SK-N-SH (cell line): ENCODE results near the gene ERICH6. TPM values are rescaled to one million over a fixed set of nuclear protein-coding genes. Genes with fewer than 3 reads are reported as not detected.

ENCODE experiments used
- CTCF ChIA-PET: fragments of 300-600, 350-600 bp; formaldehyde crosslinking; extraction: SDS; loops from one replicate; lab custom pipeline; 2021; lab: Yijun Ruan, JAX
- POLR2A ChIA-PET: fragments of 350-600 bp; sonication (Branson Sonifier 250); formaldehyde crosslinking; extraction: SDS; loops from one replicate; lab custom pipeline; 2020; ENCODE audit warnings: antibody characterized with exemption, inconsistent platforms; lab: Yijun Ruan, JAX
- DNase-seq: peaks from one replicate; pipeline ENCODE4 v3.0.0; 2012
- H2AFZ ChIP-seq: fragments of 200-600 bp; sonication (generic); 2 replicates; pipeline ENCODE4 v1.8.1; 2016; ENCODE audit warnings: antibody characterized with exemption, mild to moderate bottlenecking, low read depth
- H3F3A ChIP-seq: fragments of 200-600 bp; sonication (generic); replicated peaks from 2 replicates; pipeline ENCODE3; 2016; ENCODE audit warnings: antibody characterized with exemption, mild to moderate bottlenecking; ENCODE audit not compliant: insufficient read depth
- H3K27ac ChIP-seq, 2 experiments: fragments of 200-500 bp in 1 of 2; fragments of 200-600 bp in 1 of 2; sonication (Bioruptor generic) in 1 of 2; sonication (generic), shearing (Covaris generic) in 1 of 2; 2 replicates each; pipeline versions ENCODE4 v1.5.1 to v1.6.1; 2014 to 2016; ENCODE audit warnings: low read depth in 2 of 2, inconsistent platforms in 1 of 2, low read length in 1 of 2, mild to moderate bottlenecking in 1 of 2, mixed read lengths in 1 of 2
- H3K27me3 ChIP-seq: fragments of 200-600 bp; sonication (generic), shearing (Covaris generic); 2 replicates; pipeline ENCODE4 v1.6.1; 2016; ENCODE audit warnings: mixed run types; ENCODE audit not compliant: insufficient read depth
- H3K36me3 ChIP-seq, 2 experiments: fragments of 200-500 bp in 1 of 2; fragments of 200-600 bp in 1 of 2; sonication (Bioruptor generic) in 1 of 2; sonication (generic) in 1 of 2; replicated peaks in 1 of 2; 2 replicates each; pipeline versions ENCODE3 to v1.5.1; 2014 to 2016; ENCODE audit warnings: low read length in 1 of 2, mild to moderate bottlenecking in 1 of 2; ENCODE audit not compliant: insufficient read depth in 2 of 2, control insufficient read depth in 1 of 2
- H3K4me1 ChIP-seq, 2 experiments: fragments of 200-500 bp in 1 of 2; fragments of 200-600 bp in 1 of 2; sonication (Bioruptor generic) in 1 of 2; sonication (generic), shearing (Covaris generic) in 1 of 2; 2 replicates each; pipeline versions ENCODE4 v1.5.1 to v1.6.1; 2014 to 2016; ENCODE audit warnings: low read depth in 1 of 2, low read length in 1 of 2, mixed run types in 1 of 2; ENCODE audit not compliant: insufficient read depth in 2 of 2, control insufficient read depth in 1 of 2
- H3K4me2 ChIP-seq: fragments of 200-600 bp; sonication (generic), shearing (Covaris generic); 2 replicates; pipeline ENCODE4 v1.6.1; 2017; ENCODE audit warnings: mixed run types
- H3K4me3 ChIP-seq, 2 experiments: fragments of 200-500 bp in 1 of 2; fragments of 200-600 bp in 1 of 2; sonication (Bioruptor generic) in 1 of 2; sonication (generic), shearing (Covaris generic) in 1 of 2; 2 replicates each; pipeline versions ENCODE4 v1.5.1 to v1.8.1; 2014 to 2016; ENCODE audit warnings: low read depth in 2 of 2, inconsistent platforms in 1 of 2, low read length in 1 of 2, mild to moderate bottlenecking in 1 of 2, mixed read lengths in 1 of 2, moderate library complexity in 1 of 2
- H3K79me2 ChIP-seq: fragments of 200-600 bp; sonication (generic); 2 replicates; pipeline ENCODE4 v1.8.1; 2017; ENCODE audit warnings: mild to moderate bottlenecking; ENCODE audit not compliant: insufficient read depth
- H3K9ac ChIP-seq: fragments of 200-600 bp; sonication (generic); 2 replicates; pipeline ENCODE4 v1.6.1; 2017; ENCODE audit warnings: mixed run types
- H3K9me2 ChIP-seq: fragments of 200-600 bp; sonication (generic); 2 replicates; pipeline ENCODE4 v1.6.1; 2017; ENCODE audit warnings: mixed run types
- H3K9me3 ChIP-seq: fragments of 200-600 bp; sonication (generic); 2 replicates; pipeline ENCODE4 v1.6.1; 2017; ENCODE audit warnings: mixed run types, mild to moderate bottlenecking, moderate library complexity
- H4K20me1 ChIP-seq: fragments of 200-600 bp; sonication (generic); 2 replicates; pipeline ENCODE4 v1.6.1; 2017; ENCODE audit warnings: mild to moderate bottlenecking, mixed run types; ENCODE audit not compliant: insufficient read depth
- ELF1 ChIP-seq: IDR thresholded peaks from 2 replicates; pipeline ENCODE4 v1.4.0; 2012
- EZH2phosphoT487 ChIP-seq: fragments of 200-600 bp; sonication (generic); IDR thresholded peaks from 2 replicates; pipeline ENCODE4 v1.6.1; 2017; ENCODE audit warnings: low read depth, mixed run types, mild to moderate bottlenecking, antibody characterized with exemption, moderate library complexity, borderline replicate concordance
- FOSL2 ChIP-seq: IDR thresholded peaks from 2 replicates; pipeline ENCODE4 v1.4.0; 2012; ENCODE audit warnings: low read depth, mild to moderate bottlenecking, moderate library complexity, borderline replicate concordance
- FOXM1 ChIP-seq: IDR thresholded peaks from 2 replicates; pipeline ENCODE4 v1.4.0; 2012; ENCODE audit warnings: low read depth, mild to moderate bottlenecking
- GATA2 ChIP-seq: sonication (generic); formaldehyde crosslinking; IDR thresholded peaks from 2 replicates; pipeline ENCODE4 v1.5.0; 2020; ENCODE audit warnings: mild to moderate bottlenecking, missing genetic modification reagents
- MEF2A ChIP-seq: IDR thresholded peaks from 2 replicates; pipeline ENCODE4 v1.4.0; 2012; ENCODE audit warnings: low read depth, borderline replicate concordance
- NFIC ChIP-seq: IDR thresholded peaks from 2 replicates; pipeline ENCODE4 v1.4.0; 2012; ENCODE audit warnings: borderline replicate concordance
- POLR2AphosphoS5 ChIP-seq: IDR thresholded peaks from 2 replicates; pipeline ENCODE4 v1.6.1; 2012; ENCODE audit warnings: low read depth, low read length
- RCOR1 ChIP-seq: fragments of 150-350 bp; IDR thresholded peaks from 2 replicates; pipeline ENCODE4 v1.6.1; 2017; ENCODE audit warnings: antibody characterized with exemption, low read length
- SIN3A ChIP-seq: IDR thresholded peaks from 2 replicates; pipeline ENCODE4 v1.6.1; 2012; ENCODE audit warnings: low read depth, mild to moderate bottlenecking, low read length, moderate library complexity, borderline replicate concordance
- TAF1 ChIP-seq: IDR thresholded peaks from 2 replicates; pipeline ENCODE4 v1.6.1; 2012; ENCODE audit warnings: low read depth, mild to moderate bottlenecking, low read length, moderate library complexity, borderline replicate concordance
- TEAD4 ChIP-seq: IDR thresholded peaks from 2 replicates; pipeline ENCODE4 v1.4.0; 2012; ENCODE audit warnings: mild to moderate bottlenecking, borderline replicate concordance; ENCODE audit not compliant: insufficient read depth
- ZBTB33 ChIP-seq: IDR thresholded peaks from 2 replicates; pipeline ENCODE4 v1.4.0; 2012; ENCODE audit warnings: low read depth, borderline replicate concordance
- WGBS: methylation state at CpG from one replicate; pipeline ENCODE4 v1.1.6; 2017; ENCODE audit warnings: low lambda C conversion rate; 5-methylcytosine and 5-hydroxymethylcytosine counted together
- polyA plus RNA-seq, 3 experiments: library from polyadenylated mRNA; depleted of rRNA; stranded (reverse); fragments of >200 nt; gene quantifications; 2 replicates each; pipeline ENCODE4 v1.2.3, GENCODE V29; 2012
- TF ChIP-seq, protein P1 (sequence below): IDR thresholded peaks from 2 replicates; pipeline ENCODE4 v1.4.0; 2012; ENCODE audit warnings: low read depth, borderline replicate concordance
- TF ChIP-seq, protein P2 (sequence below): IDR thresholded peaks from 2 replicates; pipeline ENCODE4 v1.6.1; 2012; ENCODE audit warnings: mild to moderate bottlenecking, low read depth, low read length, moderate library complexity

ERICH6 gene
- polyA plus RNA-seq, 1 of the 3 experiments (the other 2 are of a cell fraction): 0.08 TPM

DNA sequence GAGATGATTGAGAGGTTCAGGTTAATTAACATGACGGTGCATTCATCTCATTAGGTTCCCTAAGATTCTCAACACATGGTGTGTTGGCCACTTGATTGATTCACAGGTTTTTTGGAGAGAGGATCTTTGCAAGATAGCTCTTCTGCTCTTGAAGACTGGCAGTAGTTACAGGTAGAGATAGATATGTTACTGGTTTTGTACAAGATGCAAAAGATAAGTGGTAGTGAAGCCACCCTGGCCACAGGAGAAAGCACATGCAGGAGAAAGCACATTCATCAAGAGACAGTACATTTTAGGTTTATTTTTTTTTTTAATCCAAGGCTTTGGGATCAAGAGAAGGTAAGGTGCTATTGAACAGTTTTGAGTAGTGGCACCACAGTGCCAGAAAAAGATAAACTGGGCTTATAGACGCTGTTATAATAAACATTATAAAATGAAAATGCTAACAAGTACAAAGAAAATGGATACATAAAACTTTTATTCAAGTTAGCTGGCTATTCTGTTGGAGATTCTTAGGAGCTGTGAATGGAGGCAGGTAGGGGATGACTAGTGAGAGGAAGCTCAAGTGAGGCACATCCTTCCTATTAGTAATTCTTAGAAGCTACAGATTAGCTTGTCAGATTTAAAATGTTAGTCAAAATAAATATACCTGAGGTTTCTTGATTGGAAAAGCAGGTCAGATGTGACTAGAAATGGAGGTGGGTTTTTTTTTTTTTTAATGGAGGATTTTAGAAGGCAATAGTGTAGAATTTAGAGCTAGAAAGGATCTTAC, 89.8 kb downstream of the ERICH6 start:
- ChIA-PET POLR2A (no interaction called here), CTCF (interaction anchor here (0.9 to 1.0 kb wide), 2 partner anchors 17 to 21 kb away, joined by 3 read pairs; no protein-coding TSS in a partner anchor)
- WGBS: 98% methylated on average over 2 of the region's 2 CpGs
- H3K9me3 ChIP-seq: no peaks in the 10 kb centered on the region
- no peak overlapping the region for H3K4me2 ChIP-seq
- no peak overlapping the region for H3K27ac ChIP-seq
- no peaks in the 10 kb centered on the region for H3K9me2 ChIP-seq
- no peak overlapping the region for H2AFZ ChIP-seq
- H3K36me3 ChIP-seq: peaks cover 2 to 22% of the 10 kb centered on the region in 2 experiments
- H4K20me1 ChIP-seq: peaks cover 19% of the 10 kb centered on the region; the same call in 1 of the 2 replicates
- no peak overlapping the region for H3K9ac ChIP-seq
- peaks cover 83% of the 10 kb centered on the region for H3K79me2 ChIP-seq
- no peak overlapping the region for H3K4me3 ChIP-seq
- TF ChIP-seq GATA2: no peak
- no peak for TF ChIP-seq ZBTB33
- no peak for TF ChIP-seq TEAD4
- TF ChIP-seq, protein P1, sequence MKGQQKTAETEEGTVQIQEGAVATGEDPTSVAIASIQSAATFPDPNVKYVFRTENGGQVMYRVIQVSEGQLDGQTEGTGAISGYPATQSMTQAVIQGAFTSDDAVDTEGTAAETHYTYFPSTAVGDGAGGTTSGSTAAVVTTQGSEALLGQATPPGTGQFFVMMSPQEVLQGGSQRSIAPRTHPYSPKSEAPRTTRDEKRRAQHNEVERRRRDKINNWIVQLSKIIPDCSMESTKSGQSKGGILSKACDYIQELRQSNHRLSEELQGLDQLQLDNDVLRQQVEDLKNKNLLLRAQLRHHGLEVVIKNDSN: no peak
- TF ChIP-seq MEF2A: no peak
- peaks cover 0 to 11% of the 10 kb centered on the region in 2 experiments; a peak in 2 of 4 replicates for H3K4me1 ChIP-seq
- no peaks in the 10 kb centered on the region for H3K27me3 ChIP-seq
- peaks cover 6% of the 10 kb centered on the region for H3F3A ChIP-seq
- no peak for DNase-seq

DNA sequence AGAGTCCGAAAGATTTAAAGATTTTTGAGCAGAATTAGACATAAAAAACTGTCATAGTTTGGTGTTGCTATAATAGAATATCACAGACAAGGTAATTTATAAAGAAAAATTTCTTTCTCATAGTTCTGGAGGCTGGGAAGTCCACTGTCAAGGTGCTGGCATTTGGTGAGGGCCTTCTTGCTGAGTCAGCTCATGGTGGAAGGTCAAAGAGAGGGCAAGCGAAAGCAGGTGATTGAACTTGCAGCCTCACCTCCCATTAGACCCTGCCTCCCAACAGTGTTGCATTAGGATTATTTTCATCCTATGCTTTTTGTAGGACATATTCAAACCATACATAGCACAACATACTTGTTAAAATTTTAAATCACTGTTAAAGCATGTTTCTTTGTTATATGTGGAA, 90.7 kb downstream of the ERICH6 start:
- Histone ChIP-seq H3K36me3 (peaks cover 2 to 22% of the 10 kb centered on the region in 2 experiments), H3K4me2 (no peak overlapping the region), H3F3A (peaks cover 6% of the 10 kb centered on the region), H3K79me2 (peaks cover 83% of the 10 kb centered on the region), H3K9ac (no peak overlapping the region), H3K27me3 (no peaks in the 10 kb centered on the region), H3K27ac (no peak overlapping the region), H3K4me1 (peaks cover 0 to 11% of the 10 kb centered on the region in 2 experiments; a peak in 2 of 4 replicates), H4K20me1 (peaks cover 28% of the 10 kb centered on the region; the same call in 1 of the 2 replicates), H2AFZ (no peak overlapping the region), H3K9me3 (no peaks in the 10 kb centered on the region), H3K4me3 (no peak overlapping the region), H3K9me2 (no peaks in the 10 kb centered on the region)
- POLR2A ChIA-PET: no interaction called here
- 91% methylated on average over 2 of the region's 2 CpGs for WGBS
- no peak for DNase-seq
- CTCF ChIA-PET: interaction anchor here (1.0 kb wide), 1 partner anchor 20 kb away, joined by 3 read pairs; no protein-coding TSS in a partner anchor
- TF ChIP-seq TEAD4 (no peak), FOXM1 (no peak), ELF1 (no peak), EZH2phosphoT487 (no peak), FOSL2 (no peak), ZBTB33 (no peak), SIN3A (no peak), TAF1 (no peak), NFIC (no peak), POLR2AphosphoS5 (no peak), RCOR1 (no peak)
- TF ChIP-seq, protein P2, sequence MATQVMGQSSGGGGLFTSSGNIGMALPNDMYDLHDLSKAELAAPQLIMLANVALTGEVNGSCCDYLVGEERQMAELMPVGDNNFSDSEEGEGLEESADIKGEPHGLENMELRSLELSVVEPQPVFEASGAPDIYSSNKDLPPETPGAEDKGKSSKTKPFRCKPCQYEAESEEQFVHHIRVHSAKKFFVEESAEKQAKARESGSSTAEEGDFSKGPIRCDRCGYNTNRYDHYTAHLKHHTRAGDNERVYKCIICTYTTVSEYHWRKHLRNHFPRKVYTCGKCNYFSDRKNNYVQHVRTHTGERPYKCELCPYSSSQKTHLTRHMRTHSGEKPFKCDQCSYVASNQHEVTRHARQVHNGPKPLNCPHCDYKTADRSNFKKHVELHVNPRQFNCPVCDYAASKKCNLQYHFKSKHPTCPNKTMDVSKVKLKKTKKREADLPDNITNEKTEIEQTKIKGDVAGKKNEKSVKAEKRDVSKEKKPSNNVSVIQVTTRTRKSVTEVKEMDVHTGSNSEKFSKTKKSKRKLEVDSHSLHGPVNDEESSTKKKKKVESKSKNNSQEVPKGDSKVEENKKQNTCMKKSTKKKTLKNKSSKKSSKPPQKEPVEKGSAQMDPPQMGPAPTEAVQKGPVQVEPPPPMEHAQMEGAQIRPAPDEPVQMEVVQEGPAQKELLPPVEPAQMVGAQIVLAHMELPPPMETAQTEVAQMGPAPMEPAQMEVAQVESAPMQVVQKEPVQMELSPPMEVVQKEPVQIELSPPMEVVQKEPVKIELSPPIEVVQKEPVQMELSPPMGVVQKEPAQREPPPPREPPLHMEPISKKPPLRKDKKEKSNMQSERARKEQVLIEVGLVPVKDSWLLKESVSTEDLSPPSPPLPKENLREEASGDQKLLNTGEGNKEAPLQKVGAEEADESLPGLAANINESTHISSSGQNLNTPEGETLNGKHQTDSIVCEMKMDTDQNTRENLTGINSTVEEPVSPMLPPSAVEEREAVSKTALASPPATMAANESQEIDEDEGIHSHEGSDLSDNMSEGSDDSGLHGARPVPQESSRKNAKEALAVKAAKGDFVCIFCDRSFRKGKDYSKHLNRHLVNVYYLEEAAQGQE: no peak
